ENCODE results near the gene PEAK3. TPM values are rescaled to one million over a fixed set of nuclear protein-coding genes. Genes with fewer than 3 reads are reported as not detected.
A peak's percentile ranks its signal among the peaks of the same experiment; 100 is the strongest.

The PEAK3 gene
- total RNA-seq, 3 donors from 2014 or later: 1.8 TPM; not detected in 2

DNA sequence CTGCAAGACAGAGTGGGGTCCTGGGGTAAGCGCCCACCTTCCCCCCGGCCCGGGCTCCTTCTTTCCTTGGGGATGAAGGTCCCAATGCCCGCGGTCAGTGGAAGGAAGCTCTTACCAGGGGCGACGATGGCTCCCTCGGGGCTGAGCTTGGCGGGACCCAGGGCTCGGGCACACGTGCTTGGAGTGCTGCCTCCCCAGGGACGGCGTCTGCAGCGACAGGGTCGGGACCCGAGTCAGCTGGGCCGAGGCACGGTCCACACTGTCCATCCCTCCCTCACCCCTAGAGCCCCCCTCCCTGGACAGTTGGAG, 29.2 kb downstream of the PEAK3 start:
- Histone ChIP-seq H3K4me1 (peaks cover 6 to 13% of the 10 kb centered on the region in 2 donors), H3K27me3 (peaks cover 25 to 48% of the 10 kb centered on the region in 2 donors), H3K36me3 (no peaks in the 10 kb centered on the region), H3K4me3 (peak overlapping the region in 2 of 3 donors; percentile 15 to 59), H3K9me3 (no peaks in the 10 kb centered on the region), H3K27ac (no peak overlapping the region)
- intact Hi-C loops (cut with DNase I; ENCODE audit: low total_unique reads): no loop called here
- DNase-seq (ENCODE audit: low spot score in 2 of 2): no peak
- TF ChIP-seq POLR2A (IDR thresholded peaks at IDR 0.05) (no peak), POLR2AphosphoS5 (IDR thresholded peaks at IDR 0.05) (no peak)

DNA sequence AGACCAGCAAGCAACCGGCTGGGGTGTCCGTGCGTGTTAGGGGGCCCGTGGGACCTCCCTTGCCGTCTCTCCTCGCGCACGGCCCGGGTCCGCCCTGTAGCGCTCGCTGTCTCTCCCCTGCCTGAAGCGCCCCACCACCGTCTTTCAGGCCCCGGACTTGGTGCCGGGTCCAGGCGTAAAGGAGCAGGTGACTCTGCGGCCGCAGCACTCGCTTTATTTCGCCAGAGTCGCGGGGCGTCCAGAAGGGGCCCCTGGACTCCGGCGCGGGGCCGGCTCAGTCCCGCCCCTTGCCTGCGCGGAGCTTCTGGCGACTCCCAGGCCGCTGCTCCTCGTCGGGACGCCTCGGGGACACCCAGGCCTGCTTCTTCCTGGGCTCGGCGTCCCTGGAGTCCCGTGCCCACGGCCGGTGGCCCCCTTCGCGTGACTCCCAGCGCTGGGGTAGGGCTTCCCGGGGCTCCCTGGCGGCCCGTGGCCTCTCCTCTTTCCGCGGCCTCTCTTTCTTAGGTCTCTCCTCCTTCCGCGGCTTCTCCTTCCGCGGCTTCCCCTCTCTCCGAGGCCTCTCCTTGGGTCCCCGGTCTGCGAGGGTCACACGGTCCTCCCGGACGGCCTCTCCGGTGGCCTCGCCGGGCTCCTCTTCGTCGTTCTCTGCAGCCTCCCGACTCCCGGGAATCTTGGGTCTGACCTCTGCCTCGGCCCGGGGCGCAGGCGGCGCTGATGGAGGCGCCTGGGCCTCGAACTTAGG, 29.7 kb downstream of the PEAK3 start:
- Histone ChIP-seq H3K4me1 (peaks cover 6 to 13% of the 10 kb centered on the region in 2 donors), H3K9me3 (no peaks in the 10 kb centered on the region), H3K27ac (no peak overlapping the region), H3K4me3 (peak overlapping the region in 2 of 3 donors; percentile 15 to 59), H3K27me3 (peaks cover 25 to 48% of the 10 kb centered on the region in 2 donors), H3K36me3 (peaks cover under 1% of the 10 kb centered on the region)
- no peak for DNase-seq (ENCODE audit: low spot score in 2 of 2)
- TF ChIP-seq POLR2A (IDR thresholded peaks at IDR 0.05) (no peak), POLR2AphosphoS5 (IDR thresholded peaks at IDR 0.05) (no peak)
- TF ChIP-seq, protein P1, sequence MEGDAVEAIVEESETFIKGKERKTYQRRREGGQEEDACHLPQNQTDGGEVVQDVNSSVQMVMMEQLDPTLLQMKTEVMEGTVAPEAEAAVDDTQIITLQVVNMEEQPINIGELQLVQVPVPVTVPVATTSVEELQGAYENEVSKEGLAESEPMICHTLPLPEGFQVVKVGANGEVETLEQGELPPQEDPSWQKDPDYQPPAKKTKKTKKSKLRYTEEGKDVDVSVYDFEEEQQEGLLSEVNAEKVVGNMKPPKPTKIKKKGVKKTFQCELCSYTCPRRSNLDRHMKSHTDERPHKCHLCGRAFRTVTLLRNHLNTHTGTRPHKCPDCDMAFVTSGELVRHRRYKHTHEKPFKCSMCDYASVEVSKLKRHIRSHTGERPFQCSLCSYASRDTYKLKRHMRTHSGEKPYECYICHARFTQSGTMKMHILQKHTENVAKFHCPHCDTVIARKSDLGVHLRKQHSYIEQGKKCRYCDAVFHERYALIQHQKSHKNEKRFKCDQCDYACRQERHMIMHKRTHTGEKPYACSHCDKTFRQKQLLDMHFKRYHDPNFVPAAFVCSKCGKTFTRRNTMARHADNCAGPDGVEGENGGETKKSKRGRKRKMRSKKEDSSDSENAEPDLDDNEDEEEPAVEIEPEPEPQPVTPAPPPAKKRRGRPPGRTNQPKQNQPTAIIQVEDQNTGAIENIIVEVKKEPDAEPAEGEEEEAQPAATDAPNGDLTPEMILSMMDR (IDR thresholded peaks at IDR 0.05): no peak
- intact Hi-C loops (cut with DNase I; ENCODE audit: low total_unique reads): no loop called here

DNA sequence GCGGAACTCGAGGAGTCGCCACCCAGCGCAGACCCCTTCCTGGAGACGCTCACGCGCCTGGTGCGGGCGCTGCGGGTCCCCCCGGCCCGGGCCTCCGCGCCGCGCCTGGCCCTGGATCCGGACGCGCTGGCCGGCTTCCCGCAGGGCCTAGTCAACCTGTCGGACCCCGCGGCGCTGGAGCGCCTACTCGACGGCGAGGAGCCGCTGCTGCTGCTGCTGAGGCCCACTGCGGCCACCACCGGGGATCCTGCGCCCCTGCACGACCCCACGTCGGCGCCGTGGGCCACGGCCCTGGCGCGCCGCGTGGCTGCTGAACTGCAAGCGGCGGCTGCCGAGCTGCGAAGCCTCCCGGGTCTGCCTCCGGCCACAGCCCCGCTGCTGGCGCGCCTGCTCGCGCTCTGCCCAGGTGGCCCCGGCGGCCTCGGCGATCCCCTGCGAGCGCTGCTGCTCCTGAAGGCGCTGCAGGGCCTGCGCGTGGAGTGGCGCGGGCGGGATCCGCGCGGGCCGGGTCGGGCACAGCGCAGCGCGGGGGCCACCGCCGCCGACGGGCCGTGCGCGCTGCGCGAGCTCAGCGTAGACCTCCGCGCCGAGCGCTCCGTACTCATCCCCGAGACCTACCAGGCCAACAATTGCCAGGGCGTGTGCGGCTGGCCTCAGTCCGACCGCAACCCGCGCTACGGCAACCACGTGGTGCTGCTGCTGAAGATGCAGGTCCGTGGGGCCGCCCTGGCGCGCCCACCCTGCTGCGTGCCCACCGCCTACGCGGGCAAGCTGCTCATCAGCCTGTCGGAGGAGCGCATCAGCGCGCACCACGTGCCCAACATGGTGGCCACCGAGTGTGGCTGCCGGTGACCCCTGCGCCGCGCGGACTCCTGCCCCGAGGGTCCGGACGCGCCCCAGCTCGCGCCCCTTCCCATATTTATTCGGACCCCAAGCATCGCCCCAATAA, 30.6 kb downstream of the PEAK3 start:
- H3K27ac ChIP-seq: no peak overlapping the region
- TF ChIP-seq, protein P1 (IDR thresholded peaks at IDR 0.05): no peak
- TF ChIP-seq POLR2A (IDR thresholded peaks at IDR 0.05): no peak
- TF ChIP-seq POLR2AphosphoS5 (IDR thresholded peaks at IDR 0.05): no peak
- H3K4me3 ChIP-seq: peak overlapping the region in 2 of 3 donors; percentile 15 to 59
- no peak for DNase-seq (ENCODE audit: low spot score in 2 of 2)
- peaks cover 6 to 13% of the 10 kb centered on the region in 2 donors for H3K4me1 ChIP-seq
- peaks cover 24 to 48% of the 10 kb centered on the region in 2 donors for H3K27me3 ChIP-seq
- intact Hi-C loops (cut with DNase I; ENCODE audit: low total_unique reads): no loop called here
- H3K9me3 ChIP-seq: no peaks in the 10 kb centered on the region
- peaks cover 7% of the 10 kb centered on the region for H3K36me3 ChIP-seq

DNA sequence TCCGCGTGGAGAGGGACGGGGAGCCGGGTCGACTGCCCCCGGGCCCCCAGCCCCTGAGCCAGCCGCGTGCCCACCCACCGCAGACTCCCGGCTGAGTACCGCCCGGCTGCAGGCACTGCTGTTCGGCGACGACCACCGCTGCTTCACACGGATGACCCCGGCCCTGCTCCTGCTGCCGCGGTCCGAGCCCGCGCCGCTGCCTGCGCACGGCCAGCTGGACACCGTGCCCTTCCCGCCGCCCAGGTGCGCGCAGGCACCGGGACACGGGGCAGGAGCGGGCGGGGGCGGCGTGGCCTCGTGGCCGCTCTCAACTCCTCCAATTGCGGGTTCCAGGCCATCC, 31.2 kb downstream of the PEAK3 start:
- TF ChIP-seq POLR2AphosphoS5 (IDR thresholded peaks at IDR 0.05): no peak
- TF ChIP-seq, protein P1 (IDR thresholded peaks at IDR 0.05): no peak
- no peak for TF ChIP-seq POLR2A (IDR thresholded peaks at IDR 0.05)
- H3K4me3 ChIP-seq: peak overlapping the region in 1 of 3 donors; percentile 59
- no peak for DNase-seq (ENCODE audit: low spot score in 2 of 2)
- H3K9me3 ChIP-seq: no peaks in the 10 kb centered on the region
- peaks cover 6 to 13% of the 10 kb centered on the region in 2 donors for H3K4me1 ChIP-seq
- H3K27ac ChIP-seq: no peak overlapping the region
- peaks cover 12% of the 10 kb centered on the region for H3K36me3 ChIP-seq
- peaks cover 22 to 48% of the 10 kb centered on the region in 2 donors for H3K27me3 ChIP-seq
- intact Hi-C loops (cut with DNase I; ENCODE audit: low total_unique reads): no loop called here

DNA sequence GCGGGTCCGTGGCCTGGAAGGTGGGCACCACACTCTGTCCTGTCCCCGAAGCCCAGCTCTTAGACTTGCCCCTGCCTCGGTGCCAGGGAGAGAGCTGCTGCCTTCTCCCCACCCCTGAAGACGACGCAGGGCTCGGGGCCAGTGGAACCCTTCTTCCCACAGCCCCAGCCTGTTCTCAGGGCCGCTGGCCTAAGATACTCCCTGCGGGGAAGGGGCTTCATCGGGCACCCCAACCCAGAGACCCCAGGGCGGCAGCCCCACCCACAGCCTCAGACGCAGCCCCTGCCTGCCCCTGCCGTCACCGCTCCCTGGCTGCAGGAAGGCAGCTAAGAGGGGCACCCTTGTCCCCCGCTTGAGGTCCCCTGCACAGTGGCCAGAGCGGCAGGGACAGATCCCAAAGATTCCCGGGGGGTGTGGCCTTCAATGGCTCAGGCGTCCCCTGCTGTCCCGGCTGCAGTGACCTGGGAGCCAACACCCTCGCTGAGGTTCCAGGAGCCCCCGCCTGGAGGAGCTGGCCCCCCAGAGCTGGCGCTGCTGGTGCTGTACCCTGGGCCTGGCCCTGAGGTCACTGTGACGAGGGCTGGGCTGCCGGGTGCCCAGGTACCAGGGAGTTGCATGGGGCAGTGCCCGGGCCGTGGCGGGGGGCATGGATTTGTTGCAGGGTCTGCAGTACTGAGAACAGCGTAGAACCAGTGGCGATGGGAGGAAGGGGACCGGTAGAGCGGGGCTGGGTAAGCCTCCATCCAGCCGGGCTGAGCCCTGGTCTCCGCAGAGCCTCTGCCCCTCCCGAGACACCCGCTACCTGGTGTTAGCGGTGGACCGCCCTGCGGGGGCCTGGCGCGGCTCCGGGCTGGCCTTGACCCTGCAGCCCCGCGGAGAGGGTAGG, 31.9 kb downstream of the PEAK3 start:
- peaks cover 6 to 13% of the 10 kb centered on the region in 2 donors for H3K4me1 ChIP-seq
- intact Hi-C loops (cut with DNase I; ENCODE audit: low total_unique reads): loop anchor here (5.0 kb wide), 1 partner anchor 582 kb away; no protein-coding TSS in a partner anchor
- DNase-seq (ENCODE audit: low spot score in 2 of 2): no peak
- H3K27me3 ChIP-seq: peaks cover 22 to 48% of the 10 kb centered on the region in 2 donors
- peaks cover 18% of the 10 kb centered on the region for H3K36me3 ChIP-seq
- peak overlapping the region in 1 of 3 donors; percentile 59 for H3K4me3 ChIP-seq
- no peak overlapping the region for H3K27ac ChIP-seq
- H3K9me3 ChIP-seq: no peaks in the 10 kb centered on the region
- no peak for TF ChIP-seq POLR2AphosphoS5 (IDR thresholded peaks at IDR 0.05)
- TF ChIP-seq, protein P1 (IDR thresholded peaks at IDR 0.05): peak in 1 of 3 donors; percentile 8
- no peak for TF ChIP-seq POLR2A (IDR thresholded peaks at IDR 0.05)

Measured in breast epithelium (tissue), 4 donors.